ENCODE results near the gene DDI1.
"Not testable (repeated sequence)": the region's sequence is repeated elsewhere in the genome, so short reads cannot be mapped to it uniquely, and the experiment has no call there.

The DDI1 gene

GRCh38 chr11:104043142-104043541 lies 6.7 kb downstream of the DDI1 start:
- no peak for DNase-seq

- DNase-seq: no peak
Observed at GRCh38 chr11:104043678-104044239, 7.3 kb downstream of the DDI1 start.

DNA sequence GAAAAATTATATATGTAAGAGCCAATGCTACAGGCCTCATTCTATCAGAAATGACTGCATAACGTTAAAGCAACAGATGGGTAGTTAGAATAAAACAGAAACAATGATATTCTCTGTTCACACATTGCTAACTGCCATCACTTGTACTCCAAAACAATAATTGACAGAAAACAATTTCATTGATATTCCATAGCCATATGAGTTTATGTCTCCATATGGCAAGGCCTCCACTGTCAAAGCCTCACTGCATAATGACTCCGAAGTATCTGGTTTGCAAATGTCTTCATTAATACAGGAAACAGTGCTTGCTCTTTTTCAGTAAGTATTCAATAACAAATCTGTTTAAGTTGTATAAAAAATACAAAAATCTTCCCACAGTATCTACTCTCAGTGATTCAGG lies 9.9 kb downstream of the DDI1 start:
- no peak for DNase-seq

- not testable (repeated sequence) for DNase-seq
Observed at GRCh38 chr11:104046858-104047257, 10.4 kb downstream of the DDI1 start.

- DNase-seq: no peak
Observed at GRCh38 chr11:104049116-104049515, 12.7 kb downstream of the DDI1 start.

- no peak for DNase-seq
Observed at GRCh38 chr11:104051778-104052177, 15.3 kb downstream of the DDI1 start.

DNA sequence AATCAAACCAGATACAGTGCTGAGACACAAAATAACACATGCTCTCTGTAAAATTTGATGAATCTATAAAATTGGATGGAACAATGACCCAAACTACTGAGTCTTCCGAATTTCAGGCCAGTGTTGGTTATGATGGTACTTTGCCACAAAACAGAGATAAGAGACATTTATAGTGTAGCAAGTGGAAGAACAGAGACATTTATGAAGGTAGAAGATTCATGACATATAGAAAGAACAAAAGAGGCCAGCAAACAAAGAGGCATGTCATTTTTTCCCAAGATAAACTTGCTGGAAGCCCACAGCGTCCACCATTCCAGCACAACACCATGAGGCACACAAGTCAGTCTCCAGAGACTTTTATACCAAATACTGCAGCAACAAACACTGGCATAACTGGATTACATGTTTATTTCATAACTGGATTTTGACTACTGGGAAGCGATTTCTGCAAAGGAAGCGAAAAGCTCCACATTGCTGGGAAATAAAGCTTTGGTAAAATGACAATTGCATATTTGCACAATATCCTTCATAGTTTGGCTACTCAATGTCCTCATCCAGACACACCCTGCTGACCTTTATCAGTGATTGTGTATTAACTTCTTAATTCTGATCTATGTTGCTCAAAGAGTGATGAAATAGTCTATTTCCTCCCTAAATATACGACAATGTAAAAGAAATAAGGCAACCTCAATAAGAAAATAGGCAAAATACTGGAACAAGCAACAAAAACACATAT lies 17.5 kb downstream of the DDI1 start:
- no peak for DNase-seq

- no peak for DNase-seq
Observed at GRCh38 chr11:104054911-104055529, 18.6 kb downstream of the DDI1 start.

DNA sequence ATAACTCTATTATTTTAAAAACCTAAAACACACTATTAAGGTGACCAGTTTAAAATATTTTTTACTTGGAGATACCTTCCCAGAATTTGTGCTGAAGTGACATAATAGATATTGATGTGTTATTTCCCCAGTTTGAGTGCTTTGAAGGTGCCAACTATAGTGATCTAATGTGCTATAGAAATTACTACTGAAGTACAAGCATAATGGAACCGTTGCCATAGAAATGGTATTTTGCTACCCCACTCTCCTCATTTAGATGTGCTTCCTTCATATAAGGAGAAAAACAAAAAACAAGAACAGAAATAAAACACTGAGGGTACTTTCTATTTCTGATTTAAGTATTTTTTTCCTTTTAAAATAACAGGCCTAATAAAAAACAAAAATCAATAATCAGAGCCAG lies 19.2 kb downstream of the DDI1 start:
- DNase-seq: no peak

DNA sequence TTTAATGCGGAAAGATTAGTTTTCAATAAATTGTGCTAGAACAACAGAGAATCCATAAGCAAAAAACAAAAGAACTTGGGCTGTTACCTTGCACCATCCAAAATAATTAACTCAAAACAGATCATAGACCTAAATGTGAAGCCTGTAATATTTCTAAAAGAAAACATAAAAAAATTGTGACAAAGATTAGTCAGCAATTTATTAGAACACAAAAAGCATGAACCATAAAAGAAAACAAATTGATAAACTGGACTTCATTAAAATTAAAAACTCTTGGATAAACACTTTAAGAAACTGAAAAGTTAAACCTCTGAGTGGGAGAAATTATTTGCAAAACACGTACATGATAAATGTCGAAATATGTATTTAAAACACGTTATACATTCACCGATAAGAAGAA lies 21.5 kb downstream of the DDI1 start:
- DNase-seq: no peak

- DNase-seq: no peak
Observed at GRCh38 chr11:104058680-104059079, 22.2 kb downstream of the DDI1 start.

DNA sequence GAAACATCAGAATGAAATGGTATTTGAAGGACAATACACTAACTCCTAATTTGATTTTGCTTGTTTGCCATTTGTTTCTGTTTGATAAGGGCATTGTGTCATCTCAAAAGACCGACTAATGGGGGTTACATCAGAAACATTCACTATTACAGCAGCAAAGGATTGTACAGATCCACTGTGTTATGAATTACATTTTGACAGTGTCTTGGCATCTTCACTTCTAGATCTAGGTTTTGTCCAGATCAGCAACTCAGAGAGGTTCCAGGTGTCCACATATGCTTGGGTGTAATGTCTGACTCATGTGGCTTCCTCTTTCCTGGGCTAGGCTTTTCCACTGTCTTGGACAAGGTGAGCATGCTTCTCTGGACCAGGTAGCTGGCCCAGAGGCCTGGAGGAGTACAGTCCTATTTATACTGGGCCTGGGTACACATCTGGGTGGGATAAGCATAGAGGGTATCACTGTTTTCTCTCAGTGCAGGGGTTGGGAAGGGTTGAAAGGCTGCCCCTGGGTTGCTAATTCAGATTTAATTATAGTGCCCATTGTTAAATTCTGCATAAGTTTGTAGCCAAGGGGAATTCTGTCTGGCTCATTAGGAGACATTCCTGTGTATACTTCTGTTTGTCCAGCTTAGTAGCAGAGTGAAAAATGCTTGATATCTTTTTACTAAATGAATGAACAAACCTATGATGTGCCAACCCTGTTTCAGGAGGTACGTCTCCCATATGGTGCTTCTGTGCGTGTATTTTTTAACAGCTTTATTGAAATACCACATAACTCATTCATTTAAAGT lies 23.8 kb downstream of the DDI1 start:
- no peak for DNase-seq

- no peak for DNase-seq
Observed at GRCh38 chr11:104060820-104061219, 24.4 kb downstream of the DDI1 start.

- DNase-seq: no peak
Observed at GRCh38 chr11:104061853-104062521, 25.5 kb downstream of the DDI1 start.

GRCh38 chr11:104064034-104064630 lies 27.7 kb downstream of the DDI1 start:
- no peak for DNase-seq

DNA sequence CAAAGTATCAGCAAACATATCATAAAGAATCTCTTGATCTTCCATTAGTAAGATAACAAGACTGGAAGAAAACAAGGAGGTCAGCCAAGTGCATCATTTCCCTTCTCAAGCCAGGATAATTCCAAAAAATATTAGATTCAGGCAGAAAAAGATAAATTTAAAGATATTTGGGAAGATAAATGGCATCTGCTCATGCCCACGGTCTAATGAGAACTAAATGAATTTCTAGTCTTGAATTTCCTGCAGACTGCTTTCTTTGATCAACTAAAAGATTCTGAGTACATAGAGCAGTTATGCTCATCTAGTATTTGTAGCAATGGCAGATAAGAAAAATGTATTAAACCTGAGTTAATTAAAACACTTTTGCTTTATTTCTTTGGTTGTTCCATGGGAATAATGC lies 31.1 kb downstream of the DDI1 start:
- DNase-seq: no peak

- no peak for DNase-seq
Observed at GRCh38 chr11:104073950-104074705, 37.7 kb downstream of the DDI1 start.

- DNase-seq: no peak
Observed at GRCh38 chr11:104075091-104075490, 38.7 kb downstream of the DDI1 start.

- DNase-seq: no peak
Observed at GRCh38 chr11:104075706-104076105, 39.3 kb downstream of the DDI1 start.

GRCh38 chr11:104076455-104076854 lies 40.0 kb downstream of the DDI1 start:
- no peak for DNase-seq

- DNase-seq: no peak
Observed at GRCh38 chr11:104078245-104078644, 41.8 kb downstream of the DDI1 start.

DNA sequence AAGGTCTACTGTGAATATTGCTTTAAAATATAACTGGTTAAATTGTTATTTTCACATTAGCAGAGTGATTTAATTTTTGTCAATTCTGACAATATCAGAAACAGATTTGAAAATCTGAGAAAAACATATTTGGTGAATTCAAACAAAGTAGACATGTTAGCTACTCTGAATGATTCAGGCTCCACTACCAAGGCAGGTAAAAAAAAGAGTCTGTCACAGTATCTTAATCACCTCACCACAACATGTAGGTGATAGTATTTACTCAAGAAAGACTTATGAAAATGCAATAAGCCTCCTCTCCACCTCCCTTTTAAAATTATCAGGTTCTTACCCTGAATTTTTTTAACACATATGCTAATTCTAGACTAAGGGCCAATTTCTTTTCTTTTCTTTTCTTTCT lies 42.6 kb downstream of the DDI1 start:
- no peak for DNase-seq

Measured in activated effector memory CD4-positive, alpha-beta T cell treated with anti-CD3 and anti-CD28 coated beads, Interleukin-2, amount 50 U/mL, for 16 hours (primary cell).